GM12873 (cell line): Measurements from ENCODE around the gene PRKAG1.
A peak's percentile ranks its signal among the peaks of the same experiment; 100 is the strongest.

Source experiments
- CTCF ChIP-seq: IDR thresholded peaks from 2 replicates; pipeline ENCODE4 v1.5.1; 2012; ENCODE audit warnings: low read depth, mild to moderate bottlenecking, moderate library complexity, low read length, control low read depth; ENCODE audit not compliant: insufficient read depth; ENCODE audit errors: missing control alignments

PRKAG1 gene

DNA sequence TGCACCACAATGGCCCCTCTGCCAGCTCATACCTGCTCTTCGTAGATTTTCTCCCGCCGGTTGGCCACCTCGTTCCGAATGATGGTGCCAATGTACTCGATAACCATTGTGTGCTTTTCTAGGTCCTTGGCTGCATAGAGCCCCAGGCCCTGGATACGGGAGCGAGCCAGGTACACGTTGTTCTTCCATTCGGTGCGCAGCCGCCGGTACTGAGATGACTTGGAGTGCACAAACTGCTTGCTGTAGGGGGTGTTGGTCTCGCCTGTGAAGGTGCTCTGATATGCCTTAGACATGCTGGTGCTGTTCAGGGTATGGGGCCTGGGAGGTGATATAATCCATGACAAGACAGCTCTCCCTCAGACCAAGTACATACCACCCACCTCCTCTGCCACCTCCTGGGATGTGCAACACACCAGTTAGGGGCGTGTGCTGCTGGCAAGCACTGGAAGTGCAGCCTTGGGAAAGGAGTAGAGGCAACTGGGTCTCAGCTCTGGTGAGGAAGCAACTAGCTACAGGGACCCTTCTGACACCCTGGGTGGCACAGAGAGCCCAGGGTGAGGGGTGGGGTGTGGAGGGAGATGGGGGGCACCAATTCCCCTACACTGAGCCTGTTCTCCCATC, 4.1 kb upstream of the PRKAG1 start:
- no peak for TF ChIP-seq CTCF

GRCh38 chr12:49021292-49021915, 2.8 kb upstream of the PRKAG1 start:
- TF ChIP-seq CTCF, result no peak

GRCh38 chr12:49020441-49020840, 1.9 kb upstream of the PRKAG1 start:
- no peak for TF ChIP-seq CTCF

DNA sequence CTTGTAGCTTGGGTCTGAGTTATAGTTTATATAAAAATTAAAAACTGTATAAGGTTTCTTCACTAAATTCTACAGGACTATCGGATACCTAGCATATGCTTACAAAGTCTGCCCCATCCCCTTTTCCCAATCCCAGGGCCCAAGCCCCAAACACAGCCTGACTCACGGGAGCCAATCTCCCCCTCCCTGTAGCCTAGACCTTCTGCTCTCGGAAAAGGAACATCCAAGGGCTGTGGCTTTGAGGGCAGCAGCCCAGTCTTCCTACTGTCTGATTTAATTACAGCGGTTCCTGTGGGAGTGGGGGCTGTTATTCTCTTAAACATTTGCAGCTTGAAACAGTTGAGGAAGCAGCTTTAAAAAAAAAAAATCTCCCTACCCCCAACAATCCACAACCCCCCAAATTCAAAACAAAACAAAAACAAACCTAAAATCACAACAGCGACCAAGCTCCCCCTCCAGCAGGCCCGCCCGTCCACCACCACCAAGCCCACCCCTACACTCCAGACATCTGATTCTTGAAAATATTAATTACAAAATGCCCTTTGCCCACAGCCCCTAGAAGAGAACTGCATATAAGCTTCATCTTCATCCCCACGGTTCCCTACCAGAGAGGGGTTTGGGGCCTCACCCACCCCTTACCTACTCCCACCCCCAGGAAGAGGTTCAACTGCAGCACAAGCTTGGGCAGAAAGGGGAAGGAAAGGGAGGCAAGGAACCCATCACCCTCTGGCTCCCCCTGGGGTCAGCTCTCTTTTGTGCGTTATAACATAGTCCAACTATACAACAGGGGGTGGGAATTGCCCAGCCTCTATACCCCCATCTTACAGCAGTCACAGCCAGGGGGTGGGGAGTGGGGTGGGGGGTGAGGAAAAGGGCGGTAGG, 1.1 kb upstream of the PRKAG1 start:
- TF ChIP-seq CTCF, result peak; percentile 62

GRCh38 chr12:49019120-49019430, 499 bp upstream of the PRKAG1 start:
- TF ChIP-seq CTCF, result no peak

DNA sequence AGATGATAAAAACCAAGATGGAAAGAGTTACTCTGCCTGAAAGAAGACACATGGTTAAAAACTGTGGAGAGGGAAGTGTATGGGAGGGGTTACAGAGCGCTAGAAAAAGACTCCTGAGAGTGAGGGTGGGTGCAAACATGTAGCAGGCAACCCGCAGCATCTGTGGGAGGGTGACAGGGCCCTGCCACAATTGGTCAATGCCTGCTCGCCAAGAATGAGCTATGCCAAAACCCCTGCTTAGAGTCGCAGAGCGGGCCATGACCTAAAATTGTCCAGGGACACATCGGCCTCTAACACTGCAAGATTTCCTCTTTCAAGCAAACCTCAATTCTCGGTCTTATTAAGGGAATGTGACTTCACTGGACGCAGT, 700 bp downstream of the PRKAG1 start:
- no peak for TF ChIP-seq CTCF

- no peak for TF ChIP-seq CTCF
These were observed 3.4 kb downstream of the PRKAG1 start for GRCh38 chr12:49015196-49015595.
